Neuronal stem cell (in vitro differentiated cells): ENCODE results near the gene SUGP1.
A peak's percentile ranks its signal among the peaks of the same experiment; 100 is the strongest.

Experiments used
- DNase-seq: peaks from one replicate; pipeline ENCODE4 v3.0.0-alpha.2; 2013; ENCODE audit warnings: low spot score
- H2AFZ ChIP-seq: one replicate; pipeline ENCODE4 v1.6.1; 2013; ENCODE audit warnings: mild to moderate bottlenecking, low read length, inconsistent platforms
- H2AK5ac ChIP-seq: 2 replicates; pipeline ENCODE4 v1.6.1; 2013; ENCODE audit warnings: low read depth, mild to moderate bottlenecking, inconsistent platforms, low read length, moderate library complexity, mixed read lengths
- H2BK120ac ChIP-seq: 2 replicates; pipeline ENCODE4 v1.6.1; 2013; ENCODE audit warnings: low read depth, mild to moderate bottlenecking, inconsistent platforms, low read length, moderate library complexity, mixed read lengths
- H2BK12ac ChIP-seq: one replicate; pipeline ENCODE4 v1.6.1; 2013; ENCODE audit warnings: low read length, inconsistent platforms
- H2BK15ac ChIP-seq: 2 replicates; pipeline ENCODE4 v1.6.1; 2013; ENCODE audit warnings: mild to moderate bottlenecking, low read length, inconsistent platforms, mixed read lengths
- H2BK5ac ChIP-seq: one replicate; pipeline ENCODE4 v1.6.1; 2013; ENCODE audit warnings: inconsistent platforms, mild to moderate bottlenecking, low read length, moderate library complexity
- H3K14ac ChIP-seq: one replicate; pipeline ENCODE4 v1.6.1; 2013; ENCODE audit warnings: low read length, inconsistent platforms
- H3K18ac ChIP-seq: 2 replicates; pipeline ENCODE4 v1.6.1; 2013; ENCODE audit warnings: low read length, inconsistent platforms
- H3K23ac ChIP-seq: 2 replicates; pipeline ENCODE4 v1.6.1; 2013; ENCODE audit warnings: low read depth, mild to moderate bottlenecking, mixed read lengths, low read length, inconsistent platforms; ENCODE audit not compliant: poor library complexity
- H3K27ac ChIP-seq: replicated peaks from 3 replicates; pipeline ENCODE4 v1.5.1; 2013; ENCODE audit warnings: low read length, inconsistent platforms
- H3K27me3 ChIP-seq, 3 experiments: 2 replicates each; pipeline ENCODE4 v1.6.1; 2013; ENCODE audit warnings: low read length in 3 of 3, mild to moderate bottlenecking in 2 of 3, inconsistent platforms in 1 of 3, low read depth in 1 of 3, mixed read lengths in 1 of 3, moderate library complexity in 1 of 3; ENCODE audit not compliant: control insufficient read depth in 3 of 3, insufficient read depth in 3 of 3
- H3K36me3 ChIP-seq, 2 donors: replicated peaks in 1 of 2; 2 replicates each; pipeline ENCODE4 v1.6.1; 2013; ENCODE audit warnings: low read length in 2 of 2; ENCODE audit not compliant: control insufficient read depth in 2 of 2, insufficient read depth in 2 of 2
- H3K4ac ChIP-seq: 2 replicates; pipeline ENCODE4 v1.6.1; 2013; ENCODE audit warnings: inconsistent platforms, mild to moderate bottlenecking, low read length, moderate library complexity
- H3K4me1 ChIP-seq, 2 donors: 1 replicate in 1 of 2; 2 replicates in 1 of 2; pipeline ENCODE4 v1.6.1; 2013; ENCODE audit warnings: low read length in 2 of 2, low read depth in 1 of 2; ENCODE audit not compliant: control insufficient read depth in 2 of 2, insufficient read depth in 1 of 2
- H3K4me2 ChIP-seq: one replicate; pipeline ENCODE4 v1.6.1; 2013; ENCODE audit warnings: mild to moderate bottlenecking, low read length, inconsistent platforms; ENCODE audit not compliant: insufficient read depth, poor library complexity, severe bottlenecking
- H3K4me3 ChIP-seq, 2 donors: 2 replicates each; pipeline ENCODE4 v1.5.1; 2013; ENCODE audit warnings: low read length in 2 of 2, mild to moderate bottlenecking in 2 of 2, inconsistent platforms in 1 of 2, moderate library complexity in 1 of 2
- H3K79me1 ChIP-seq: one replicate; pipeline ENCODE4 v1.6.1; 2013; ENCODE audit warnings: low read depth, mild to moderate bottlenecking, inconsistent platforms, low read length, moderate library complexity
- H3K9ac ChIP-seq: one replicate; pipeline ENCODE4 v1.6.1; 2013; ENCODE audit warnings: mild to moderate bottlenecking, low read depth, low read length, inconsistent platforms; ENCODE audit not compliant: poor library complexity
- H3K9me3 ChIP-seq, 2 donors: replicated peaks in 1 of 2; 2 replicates each; pipeline versions ENCODE3 to v1.6.1; 2013; ENCODE audit warnings: low read length in 2 of 2, mild to moderate bottlenecking in 2 of 2, inconsistent platforms in 1 of 2, low read depth in 1 of 2, mixed read lengths in 1 of 2, moderate library complexity in 1 of 2; ENCODE audit not compliant: control insufficient read depth in 2 of 2, insufficient read depth in 1 of 2
- H4K8ac ChIP-seq: one replicate; pipeline ENCODE4 v1.6.1; 2013; ENCODE audit warnings: low read depth, mild to moderate bottlenecking, inconsistent platforms, low read length, moderate library complexity
- H4K91ac ChIP-seq: one replicate; pipeline ENCODE4 v1.6.1; 2013; ENCODE audit warnings: low read length, low read depth, mild to moderate bottlenecking, inconsistent platforms; ENCODE audit not compliant: poor library complexity
- WGBS, 2 donors: extraction: QIAGEN DNeasy Blood & Tissue Kit; methylation state at CpG; one replicate each; pipeline ENCODE4 v1.1.7; 2013; ENCODE audit warnings: missing lambda C conversion rate in 2 of 2, mixed read lengths in 1 of 2; ENCODE audit not compliant: insufficient read length in 2 of 2, insufficient replicate concordance in 1 of 2; ENCODE audit errors: extremely low coverage in 2 of 2; 5-methylcytosine and 5-hydroxymethylcytosine counted together

The SUGP1 gene

GRCh38 chr19:19258589-19259338 is 61.5 kb downstream of the SUGP1 start:
- Histone ChIP-seq H3K4ac (no peak overlapping the region), H2BK15ac (no peak overlapping the region), H3K4me2 (no peak overlapping the region), H2BK120ac (no peak overlapping the region), H3K4me1 (peaks cover 19 to 23% of the 10 kb centered on the region in 2 donors), H4K8ac (no peak overlapping the region), H3K36me3 (peaks cover 0 to 13% of the 10 kb centered on the region in 2 donors), H3K9ac (no peak overlapping the region), H3K27ac (no peak overlapping the region), H4K91ac (no peak overlapping the region), H2BK5ac (peak overlapping the region; percentile 39), H3K4me3 (no peak overlapping the region), H3K18ac (peak overlapping the region; percentile 28), H2AK5ac (no peak overlapping the region), H2AFZ (no peak overlapping the region), H3K14ac (no peak overlapping the region), H3K27me3 (peaks cover 0 to 16% (median 15%) of the 10 kb centered on the region in 3 experiments), H2BK12ac (no peak overlapping the region), H3K9me3 (peaks cover 5 to 10% of the 10 kb centered on the region in 2 donors), H3K23ac (no peak overlapping the region), H3K79me1 (no peaks in the 10 kb centered on the region)
- no CpG with 5 or more reads among the region's 41 CpGs for WGBS, 2 donors
- no peak for DNase-seq

- H3K36me3 ChIP-seq, result peaks cover 0 to 13% of the 10 kb centered on the region in 2 donors
- no peak overlapping the region for H3K4me2 ChIP-seq
- no peak overlapping the region for H3K18ac ChIP-seq
- H3K27ac ChIP-seq, result no peak overlapping the region
- no peak overlapping the region for H2BK120ac ChIP-seq
- H3K79me1 ChIP-seq, result no peaks in the 10 kb centered on the region
- DNase-seq, result no peak
- peak overlapping the region; percentile 39 for H2BK5ac ChIP-seq
- H2BK15ac ChIP-seq, result no peak overlapping the region
- no peak overlapping the region for H2AK5ac ChIP-seq
- H3K4ac ChIP-seq, result no peak overlapping the region
- WGBS, 2 donors, result no CpG with 5 or more reads among the region's 72 CpGs
- no peak overlapping the region for H4K8ac ChIP-seq
- H4K91ac ChIP-seq, result no peak overlapping the region
- H2AFZ ChIP-seq, result no peak overlapping the region
- peaks cover 0 to 13% (median 12%) of the 10 kb centered on the region in 3 experiments for H3K27me3 ChIP-seq
- peak overlapping the region; percentile 4 for H3K9ac ChIP-seq
- no peak overlapping the region for H3K4me3 ChIP-seq
- H3K4me1 ChIP-seq, result peaks cover 19 to 23% of the 10 kb centered on the region in 2 donors
- no peak overlapping the region for H2BK12ac ChIP-seq
- no peak overlapping the region for H3K14ac ChIP-seq
- peaks cover 5 to 10% of the 10 kb centered on the region in 2 donors for H3K9me3 ChIP-seq
- H3K23ac ChIP-seq, result peak overlapping the region; percentile 65
Measured at GRCh38 chr19:19257836-19258588, 62.3 kb downstream of the SUGP1 start.

- no peak overlapping the region for H2AK5ac ChIP-seq
Measured at GRCh38 chr19:19257137-19257536, 63.2 kb downstream of the SUGP1 start.

More at GRCh38 chr19:19257137-19257536, 63.2 kb downstream of the SUGP1 start:
- WGBS, 2 donors, result no CpG with 5 or more reads among the region's 14 CpGs
- Histone ChIP-seq H4K91ac (no peak overlapping the region), H3K4me2 (no peak overlapping the region), H3K23ac (no peak overlapping the region), H3K14ac (no peak overlapping the region), H3K27ac (no peak overlapping the region), H3K9me3 (peaks cover 5 to 10% of the 10 kb centered on the region in 2 donors), H2BK12ac (no peak overlapping the region), H3K36me3 (peaks cover 0 to 13% of the 10 kb centered on the region in 2 donors), H3K27me3 (peaks cover 0 to 4% (median 4%) of the 10 kb centered on the region in 3 experiments), H3K79me1 (no peaks in the 10 kb centered on the region), H3K4me3 (no peak overlapping the region), H4K8ac (no peak overlapping the region), H3K18ac (no peak overlapping the region), H3K4ac (no peak overlapping the region), H2BK120ac (no peak overlapping the region), H3K4me1 (peaks cover 16% of the 10 kb centered on the region in 2 donors), H2AFZ (no peak overlapping the region), H3K9ac (no peak overlapping the region), H2BK15ac (no peak overlapping the region), H2BK5ac (no peak overlapping the region)
- DNase-seq, result no peak
